WTC11 (cell line): ENCODE results near the gene AKAP14. TPM values are rescaled to one million over a fixed set of nuclear protein-coding genes. Genes with fewer than 3 reads are reported as not detected.

Source experiments
- ATAC-seq: fragments of 200-7000 bp; cut with Tn5 transposase; 2 replicates; pipeline ENCODE4 v1.10.0; 2021; ENCODE audit warnings: mild to moderate bottlenecking, moderate library complexity
- CTCF ChIA-PET: fragments of 300-600 bp; sonication (Branson Sonifier 250); formaldehyde crosslinking; loops from one replicate; lab custom pipeline; 2021; ENCODE audit warnings: antibody characterized with exemption; lab: Charles Lee
- POLR2A ChIA-PET: fragments of 350-600 bp; sonication (Branson Sonifier 250); formaldehyde crosslinking; loops from one replicate; lab custom pipeline; 2021; ENCODE audit warnings: antibody characterized with exemption; lab: Charles Lee
- DNase-seq: peaks from one replicate; pipeline ENCODE4 v3.0.0; 2021; ENCODE audit warnings: low spot score
- H3K27ac Mint-ChIP-seq: 2 replicates; pipeline ENCODE4 v1.8.0; 2021; ENCODE audit warnings: mixed read lengths
- H3K27me3 Mint-ChIP-seq: 2 replicates; pipeline ENCODE4 v1.8.0; 2021; ENCODE audit warnings: low read depth, mild to moderate bottlenecking, moderate library complexity, mixed read lengths
- H3K36me3 Mint-ChIP-seq: 2 replicates; pipeline ENCODE4 v1.8.0; 2021; ENCODE audit warnings: mixed read lengths
- H3K4me1 Mint-ChIP-seq: 2 replicates; pipeline ENCODE4 v1.8.0; 2022; ENCODE audit warnings: mixed read lengths
- H3K4me3 Mint-ChIP-seq: 2 replicates; pipeline ENCODE4 v1.8.0; 2021; ENCODE audit warnings: mild to moderate bottlenecking, moderate library complexity, mixed read lengths
- H3K9me3 Mint-ChIP-seq: 2 replicates; pipeline ENCODE4 v1.8.0; 2021; ENCODE audit warnings: mixed read lengths
- ELF4 ChIP-seq: sonication (generic); formaldehyde crosslinking; IDR thresholded peaks from 2 replicates; pipeline ENCODE4 v1.8.1; 2022; ENCODE audit warnings: low read depth, mild to moderate bottlenecking, moderate library complexity, missing genetic modification reagents
- FOXK1 ChIP-seq: sonication (generic); formaldehyde crosslinking; IDR thresholded peaks from 2 replicates; pipeline ENCODE4 v1.8.0; 2022; ENCODE audit warnings: mild to moderate bottlenecking, moderate library complexity, missing genetic modification reagents
- HMGA2 ChIP-seq: fragments of 250-450 bp; sonication (Bioruptor Pico); IDR thresholded peaks from 2 replicates; pipeline ENCODE4 v1.4.0; 2021; ENCODE audit warnings: mild to moderate bottlenecking, moderate library complexity
- MXD4 ChIP-seq: fragments of 250-450 bp; sonication (Bioruptor Pico); IDR thresholded peaks from 2 replicates; pipeline ENCODE4 v1.8.0; 2021; ENCODE audit warnings: mild to moderate bottlenecking, moderate library complexity, borderline replicate concordance
- MYBL2 ChIP-seq: sonication (generic); formaldehyde crosslinking; IDR thresholded peaks from 2 replicates; pipeline ENCODE4 v1.8.1; 2023; ENCODE audit warnings: mild to moderate bottlenecking, moderate library complexity, missing genetic modification reagents
- NFATC4 ChIP-seq: fragments of 250-450 bp; sonication (Bioruptor Pico); IDR thresholded peaks from 2 replicates; pipeline ENCODE4 v1.9.0; 2021; ENCODE audit warnings: mild to moderate bottlenecking
- NFYB ChIP-seq: sonication (generic); formaldehyde crosslinking; conservative IDR thresholded peaks from 2 replicates; pipeline ENCODE4 v1.8.0; 2022; ENCODE audit warnings: low read depth, missing genetic modification reagents
- TEAD4 ChIP-seq: sonication (generic); formaldehyde crosslinking; IDR thresholded peaks from 2 replicates; pipeline ENCODE4 v1.8.0; 2022; ENCODE audit warnings: mild to moderate bottlenecking, missing genetic modification reagents
- ZBTB21 ChIP-seq: sonication (generic); formaldehyde crosslinking; IDR thresholded peaks from 2 replicates; pipeline ENCODE4 v1.8.1; 2023; ENCODE audit warnings: mild to moderate bottlenecking, missing genetic modification reagents, borderline replicate concordance
- ZNF396 ChIP-seq: fragments of 250-450 bp; sonication (Bioruptor Pico); IDR thresholded peaks from 2 replicates; pipeline ENCODE4 v1.8.0; 2021; ENCODE audit warnings: mild to moderate bottlenecking, moderate library complexity, borderline replicate concordance
- ZNF423 ChIP-seq: fragments of 250-450 bp; sonication (Bioruptor Pico); IDR thresholded peaks from 2 replicates; pipeline ENCODE4 v2.1.2; 2022; ENCODE audit warnings: mild to moderate bottlenecking, moderate library complexity
- ZNF671 ChIP-seq: fragments of 250-450 bp; sonication (Bioruptor Pico); IDR thresholded peaks from 2 replicates; pipeline ENCODE4 v1.8.0; 2021; ENCODE audit warnings: mild to moderate bottlenecking
- total RNA-seq: library from RNA; stranded (reverse); gene quantifications from 3 replicates; pipeline ENCODE4 v1.2.3, GENCODE V29; 2021
- TF ChIP-seq, protein P1 (sequence below): sonication (generic); formaldehyde crosslinking; IDR thresholded peaks from 2 replicates; pipeline ENCODE4 v1.8.1; 2023; ENCODE audit warnings: mild to moderate bottlenecking, missing genetic modification reagents
- TF ChIP-seq, protein P2 (sequence below): sonication (generic); formaldehyde crosslinking; IDR thresholded peaks from 2 replicates; pipeline ENCODE4 v1.8.1; 2022; ENCODE audit warnings: mild to moderate bottlenecking, missing genetic modification reagents, moderate library complexity, borderline replicate concordance
- TF ChIP-seq, protein P3 (sequence below): sonication (generic); formaldehyde crosslinking; IDR thresholded peaks from 2 replicates; pipeline ENCODE4 v1.8.1; 2022; ENCODE audit warnings: low read depth, missing genetic modification reagents, borderline replicate concordance
- TF ChIP-seq, protein P4 (sequence below): fragments of 250-450 bp; sonication (Bioruptor Pico); IDR thresholded peaks from 2 replicates; pipeline ENCODE4 v1.9.0; 2021; ENCODE audit warnings: moderate library complexity, mild to moderate bottlenecking, inconsistent platforms, borderline replicate concordance
- TF ChIP-seq, protein P5 (sequence below): sonication (generic); formaldehyde crosslinking; IDR thresholded peaks from 2 replicates; pipeline ENCODE4 v1.8.1; 2022; ENCODE audit warnings: low read depth, mild to moderate bottlenecking, moderate library complexity, missing genetic modification reagents, borderline replicate concordance
- TF ChIP-seq, protein P6 (sequence below): sonication (generic); formaldehyde crosslinking; IDR thresholded peaks from 2 replicates; pipeline ENCODE4 v1.8.0; 2022; ENCODE audit warnings: mild to moderate bottlenecking, missing genetic modification reagents
- TF ChIP-seq, protein P7 (sequence below): fragments of 250-450 bp; sonication (Bioruptor Pico); conservative IDR thresholded peaks from 2 replicates; pipeline ENCODE4 v1.9.0; 2021; ENCODE audit warnings: mild to moderate bottlenecking
- TF ChIP-seq, protein P8 (sequence below): sonication (generic); formaldehyde crosslinking; IDR thresholded peaks from 2 replicates; pipeline ENCODE4 v1.8.0; 2023; ENCODE audit warnings: mild to moderate bottlenecking, missing genetic modification reagents
- TF ChIP-seq, protein P9 (sequence below): sonication (generic); formaldehyde crosslinking; IDR thresholded peaks from 2 replicates; pipeline ENCODE4 v1.8.1; 2022; ENCODE audit warnings: missing genetic modification reagents, borderline replicate concordance

Gene AKAP14
- total RNA-seq, 1 experiment from 2014 or later: not detected

DNA sequence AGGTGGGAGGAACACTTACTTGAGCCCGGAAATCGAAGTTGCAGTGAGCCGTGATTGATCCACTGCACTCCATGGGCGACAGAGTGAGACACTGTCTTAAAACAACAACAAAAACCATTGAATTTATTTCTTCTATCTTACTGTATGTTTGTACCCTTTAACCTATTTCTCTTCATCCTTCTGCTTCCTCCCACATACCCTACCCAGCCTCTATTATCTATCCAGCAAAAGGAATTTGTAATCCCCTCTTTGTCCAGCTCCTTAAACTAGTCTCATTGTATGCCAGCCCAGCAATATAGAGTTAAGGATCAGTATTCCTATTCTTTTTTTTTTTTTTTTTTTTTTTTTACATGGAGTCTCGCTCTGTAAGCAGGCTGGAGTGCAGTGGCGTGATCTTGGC lies 49.8 kb downstream of the AKAP14 start:
- no peaks in the 10 kb centered on the region for H3K9me3 Mint-ChIP-seq
- H3K4me3 Mint-ChIP-seq: no peak overlapping the region
- CTCF ChIA-PET: no interaction called here
- DNase-seq (no peak), ATAC-seq (no peak)
- no peak overlapping the region for H3K27ac Mint-ChIP-seq
- no peaks in the 10 kb centered on the region for H3K36me3 Mint-ChIP-seq
- POLR2A ChIA-PET: no interaction called here
- TF ChIP-seq, protein P1, sequence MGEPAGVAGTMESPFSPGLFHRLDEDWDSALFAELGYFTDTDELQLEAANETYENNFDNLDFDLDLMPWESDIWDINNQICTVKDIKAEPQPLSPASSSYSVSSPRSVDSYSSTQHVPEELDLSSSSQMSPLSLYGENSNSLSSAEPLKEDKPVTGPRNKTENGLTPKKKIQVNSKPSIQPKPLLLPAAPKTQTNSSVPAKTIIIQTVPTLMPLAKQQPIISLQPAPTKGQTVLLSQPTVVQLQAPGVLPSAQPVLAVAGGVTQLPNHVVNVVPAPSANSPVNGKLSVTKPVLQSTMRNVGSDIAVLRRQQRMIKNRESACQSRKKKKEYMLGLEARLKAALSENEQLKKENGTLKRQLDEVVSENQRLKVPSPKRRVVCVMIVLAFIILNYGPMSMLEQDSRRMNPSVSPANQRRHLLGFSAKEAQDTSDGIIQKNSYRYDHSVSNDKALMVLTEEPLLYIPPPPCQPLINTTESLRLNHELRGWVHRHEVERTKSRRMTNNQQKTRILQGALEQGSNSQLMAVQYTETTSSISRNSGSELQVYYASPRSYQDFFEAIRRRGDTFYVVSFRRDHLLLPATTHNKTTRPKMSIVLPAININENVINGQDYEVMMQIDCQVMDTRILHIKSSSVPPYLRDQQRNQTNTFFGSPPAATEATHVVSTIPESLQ (CRISPR knock-in tag): no peak
- TF ChIP-seq, protein P2, sequence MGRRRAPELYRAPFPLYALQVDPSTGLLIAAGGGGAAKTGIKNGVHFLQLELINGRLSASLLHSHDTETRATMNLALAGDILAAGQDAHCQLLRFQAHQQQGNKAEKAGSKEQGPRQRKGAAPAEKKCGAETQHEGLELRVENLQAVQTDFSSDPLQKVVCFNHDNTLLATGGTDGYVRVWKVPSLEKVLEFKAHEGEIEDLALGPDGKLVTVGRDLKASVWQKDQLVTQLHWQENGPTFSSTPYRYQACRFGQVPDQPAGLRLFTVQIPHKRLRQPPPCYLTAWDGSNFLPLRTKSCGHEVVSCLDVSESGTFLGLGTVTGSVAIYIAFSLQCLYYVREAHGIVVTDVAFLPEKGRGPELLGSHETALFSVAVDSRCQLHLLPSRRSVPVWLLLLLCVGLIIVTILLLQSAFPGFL (CRISPR knock-in tag): no peak
- TF ChIP-seq ELF4 (no peak), HMGA2 (CRISPR knock-in tag) (no peak), NFYB (no peak), MXD4 (CRISPR knock-in tag) (no peak), ZNF671 (CRISPR knock-in tag) (no peak)
- TF ChIP-seq, protein P3, sequence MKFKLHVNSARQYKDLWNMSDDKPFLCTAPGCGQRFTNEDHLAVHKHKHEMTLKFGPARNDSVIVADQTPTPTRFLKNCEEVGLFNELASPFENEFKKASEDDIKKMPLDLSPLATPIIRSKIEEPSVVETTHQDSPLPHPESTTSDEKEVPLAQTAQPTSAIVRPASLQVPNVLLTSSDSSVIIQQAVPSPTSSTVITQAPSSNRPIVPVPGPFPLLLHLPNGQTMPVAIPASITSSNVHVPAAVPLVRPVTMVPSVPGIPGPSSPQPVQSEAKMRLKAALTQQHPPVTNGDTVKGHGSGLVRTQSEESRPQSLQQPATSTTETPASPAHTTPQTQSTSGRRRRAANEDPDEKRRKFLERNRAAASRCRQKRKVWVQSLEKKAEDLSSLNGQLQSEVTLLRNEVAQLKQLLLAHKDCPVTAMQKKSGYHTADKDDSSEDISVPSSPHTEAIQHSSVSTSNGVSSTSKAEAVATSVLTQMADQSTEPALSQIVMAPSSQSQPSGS: no peak
- H3K27me3 Mint-ChIP-seq: no peaks in the 10 kb centered on the region
- H3K4me1 Mint-ChIP-seq: peaks cover 4% of the 10 kb centered on the region; the same call in 1 of the 2 replicates

DNA sequence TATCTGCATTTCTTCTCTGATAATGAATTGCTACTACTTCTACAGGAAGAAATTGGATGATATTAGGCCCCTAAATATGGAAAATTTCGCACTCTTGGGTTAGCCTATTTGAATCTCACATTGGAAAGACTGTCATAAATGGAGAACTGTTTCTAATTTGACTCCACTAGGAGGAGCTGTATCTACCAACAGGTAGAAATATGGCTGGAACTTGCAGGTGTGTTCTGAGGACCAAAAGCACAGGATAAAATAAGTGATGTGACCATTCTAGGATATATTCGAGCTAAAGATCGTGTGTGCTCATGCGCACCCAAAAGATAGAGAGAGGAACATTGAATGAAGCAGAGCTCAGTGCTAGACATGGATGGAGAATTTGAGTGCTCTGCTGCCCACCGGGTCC lies 52.7 kb downstream of the AKAP14 start:
- Mint-ChIP-seq H3K4me1 (no peaks in the 10 kb centered on the region), H3K4me3 (no peak overlapping the region), H3K27ac (no peak overlapping the region), H3K27me3 (no peaks in the 10 kb centered on the region; the same call in 1 of the 2 replicates)
- ATAC-seq: no peak
- CTCF ChIA-PET: interaction anchor here (1.1 to 1.6 kb wide), 3 partner anchors 33 to 266 kb away, joined by 4 to 6 read pairs (median 6); no protein-coding TSS in a partner anchor
- TF ChIP-seq ZNF396 (CRISPR knock-in tag): no peak
- no peak for TF ChIP-seq ELF4
- TF ChIP-seq, protein P4, sequence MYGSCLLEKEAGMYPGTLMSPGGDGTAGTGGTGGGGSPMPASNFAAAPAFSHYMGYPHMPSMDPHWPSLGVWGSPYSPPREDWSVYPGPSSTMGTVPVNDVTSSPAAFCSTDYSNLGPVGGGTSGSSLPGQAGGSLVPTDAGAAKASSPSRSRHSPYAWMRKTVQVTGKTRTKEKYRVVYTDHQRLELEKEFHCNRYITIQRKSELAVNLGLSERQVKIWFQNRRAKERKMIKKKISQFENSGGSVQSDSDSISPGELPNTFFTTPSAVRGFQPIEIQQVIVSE: no peak
- TF ChIP-seq, protein P5, sequence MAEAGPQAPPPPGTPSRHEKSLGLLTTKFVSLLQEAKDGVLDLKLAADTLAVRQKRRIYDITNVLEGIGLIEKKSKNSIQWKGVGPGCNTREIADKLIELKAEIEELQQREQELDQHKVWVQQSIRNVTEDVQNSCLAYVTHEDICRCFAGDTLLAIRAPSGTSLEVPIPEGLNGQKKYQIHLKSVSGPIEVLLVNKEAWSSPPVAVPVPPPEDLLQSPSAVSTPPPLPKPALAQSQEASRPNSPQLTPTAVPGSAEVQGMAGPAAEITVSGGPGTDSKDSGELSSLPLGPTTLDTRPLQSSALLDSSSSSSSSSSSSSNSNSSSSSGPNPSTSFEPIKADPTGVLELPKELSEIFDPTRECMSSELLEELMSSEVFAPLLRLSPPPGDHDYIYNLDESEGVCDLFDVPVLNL (CRISPR knock-in tag): no peak
- no peak for TF ChIP-seq MYBL2 (CRISPR knock-in tag)
- TF ChIP-seq ZNF423 (CRISPR knock-in tag): no peak
- TF ChIP-seq NFATC4 (CRISPR knock-in tag): no peak
- TF ChIP-seq, protein P6, sequence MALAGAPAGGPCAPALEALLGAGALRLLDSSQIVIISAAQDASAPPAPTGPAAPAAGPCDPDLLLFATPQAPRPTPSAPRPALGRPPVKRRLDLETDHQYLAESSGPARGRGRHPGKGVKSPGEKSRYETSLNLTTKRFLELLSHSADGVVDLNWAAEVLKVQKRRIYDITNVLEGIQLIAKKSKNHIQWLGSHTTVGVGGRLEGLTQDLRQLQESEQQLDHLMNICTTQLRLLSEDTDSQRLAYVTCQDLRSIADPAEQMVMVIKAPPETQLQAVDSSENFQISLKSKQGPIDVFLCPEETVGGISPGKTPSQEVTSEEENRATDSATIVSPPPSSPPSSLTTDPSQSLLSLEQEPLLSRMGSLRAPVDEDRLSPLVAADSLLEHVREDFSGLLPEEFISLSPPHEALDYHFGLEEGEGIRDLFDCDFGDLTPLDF: no peak
- TF ChIP-seq TEAD4 (CRISPR knock-in tag): no peak
- TF ChIP-seq, protein P7, sequence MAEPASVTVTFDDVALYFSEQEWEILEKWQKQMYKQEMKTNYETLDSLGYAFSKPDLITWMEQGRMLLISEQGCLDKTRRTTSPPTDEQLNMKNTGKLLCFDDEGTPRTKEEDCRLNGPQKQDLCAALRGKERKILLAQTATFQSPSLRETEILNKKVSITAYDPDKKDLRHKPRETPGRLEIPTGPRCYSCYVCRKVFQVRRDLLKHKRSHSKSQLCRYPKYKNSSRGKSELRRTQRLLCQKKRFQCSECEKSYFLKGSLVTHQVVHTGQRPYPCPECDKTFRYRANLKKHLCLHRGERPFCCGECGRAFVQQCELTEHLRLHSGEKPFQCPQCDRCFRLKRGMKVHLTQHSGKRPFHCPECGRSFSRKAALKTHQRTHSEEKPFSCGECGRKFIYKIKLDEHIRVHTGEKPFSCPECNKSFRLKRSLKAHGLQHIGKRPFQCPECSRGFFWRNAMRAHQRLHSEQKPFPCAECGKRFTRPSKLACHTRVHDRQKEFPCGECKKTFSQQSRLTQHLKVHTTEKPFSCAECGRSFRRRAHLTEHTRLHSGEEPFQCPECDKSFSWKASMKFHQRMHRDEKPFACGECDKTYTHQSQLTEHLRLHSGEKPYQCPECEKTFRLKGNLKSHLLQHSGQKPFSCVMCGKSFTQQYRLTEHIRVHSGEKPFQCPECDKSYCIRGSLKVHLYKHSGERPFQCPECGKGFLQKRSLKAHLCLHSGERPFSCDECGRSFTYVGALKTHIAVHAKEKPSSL: no peak
- TF ChIP-seq, protein P8, sequence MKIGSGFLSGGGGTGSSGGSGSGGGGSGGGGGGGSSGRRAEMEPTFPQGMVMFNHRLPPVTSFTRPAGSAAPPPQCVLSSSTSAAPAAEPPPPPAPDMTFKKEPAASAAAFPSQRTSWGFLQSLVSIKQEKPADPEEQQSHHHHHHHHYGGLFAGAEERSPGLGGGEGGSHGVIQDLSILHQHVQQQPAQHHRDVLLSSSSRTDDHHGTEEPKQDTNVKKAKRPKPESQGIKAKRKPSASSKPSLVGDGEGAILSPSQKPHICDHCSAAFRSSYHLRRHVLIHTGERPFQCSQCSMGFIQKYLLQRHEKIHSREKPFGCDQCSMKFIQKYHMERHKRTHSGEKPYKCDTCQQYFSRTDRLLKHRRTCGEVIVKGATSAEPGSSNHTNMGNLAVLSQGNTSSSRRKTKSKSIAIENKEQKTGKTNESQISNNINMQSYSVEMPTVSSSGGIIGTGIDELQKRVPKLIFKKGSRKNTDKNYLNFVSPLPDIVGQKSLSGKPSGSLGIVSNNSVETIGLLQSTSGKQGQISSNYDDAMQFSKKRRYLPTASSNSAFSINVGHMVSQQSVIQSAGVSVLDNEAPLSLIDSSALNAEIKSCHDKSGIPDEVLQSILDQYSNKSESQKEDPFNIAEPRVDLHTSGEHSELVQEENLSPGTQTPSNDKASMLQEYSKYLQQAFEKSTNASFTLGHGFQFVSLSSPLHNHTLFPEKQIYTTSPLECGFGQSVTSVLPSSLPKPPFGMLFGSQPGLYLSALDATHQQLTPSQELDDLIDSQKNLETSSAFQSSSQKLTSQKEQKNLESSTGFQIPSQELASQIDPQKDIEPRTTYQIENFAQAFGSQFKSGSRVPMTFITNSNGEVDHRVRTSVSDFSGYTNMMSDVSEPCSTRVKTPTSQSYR (CRISPR knock-in tag): no peak
- TF ChIP-seq ZBTB21: no peak
- TF ChIP-seq ZNF671 (CRISPR knock-in tag): no peak
- no peak for TF ChIP-seq FOXK1 (CRISPR knock-in tag)
- TF ChIP-seq, protein P9, sequence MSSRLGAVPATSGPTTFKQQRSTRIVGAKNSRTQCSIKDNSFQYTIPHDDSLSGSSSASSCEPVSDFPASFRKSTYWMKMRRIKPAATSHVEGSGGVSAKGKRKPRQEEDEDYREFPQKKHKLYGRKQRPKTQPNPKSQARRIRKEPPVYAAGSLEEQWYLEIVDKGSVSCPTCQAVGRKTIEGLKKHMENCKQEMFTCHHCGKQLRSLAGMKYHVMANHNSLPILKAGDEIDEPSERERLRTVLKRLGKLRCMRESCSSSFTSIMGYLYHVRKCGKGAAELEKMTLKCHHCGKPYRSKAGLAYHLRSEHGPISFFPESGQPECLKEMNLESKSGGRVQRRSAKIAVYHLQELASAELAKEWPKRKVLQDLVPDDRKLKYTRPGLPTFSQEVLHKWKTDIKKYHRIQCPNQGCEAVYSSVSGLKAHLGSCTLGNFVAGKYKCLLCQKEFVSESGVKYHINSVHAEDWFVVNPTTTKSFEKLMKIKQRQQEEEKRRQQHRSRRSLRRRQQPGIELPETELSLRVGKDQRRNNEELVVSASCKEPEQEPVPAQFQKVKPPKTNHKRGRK (CRISPR knock-in tag): no peak
- TF ChIP-seq, all 79 proteins: peak for 0
- Mint-ChIP-seq H3K36me3 (no peaks in the 10 kb centered on the region), H3K9me3 (no peaks in the 10 kb centered on the region)
- POLR2A ChIA-PET: no interaction called here
- DNase-seq: no peak
